Measurements from ENCODE around the gene RALGPS2. TPM values are rescaled to one million over a fixed set of nuclear protein-coding genes. Genes with fewer than 3 reads are reported as not detected.

RALGPS2 gene
- total and polyA plus RNA-seq, 9 of the 15 experiments (the other 6 are each of a cell fraction or from before 2014, with no cell fraction given) = 0.28 to 6.5 (median 2.6) TPM

DNA sequence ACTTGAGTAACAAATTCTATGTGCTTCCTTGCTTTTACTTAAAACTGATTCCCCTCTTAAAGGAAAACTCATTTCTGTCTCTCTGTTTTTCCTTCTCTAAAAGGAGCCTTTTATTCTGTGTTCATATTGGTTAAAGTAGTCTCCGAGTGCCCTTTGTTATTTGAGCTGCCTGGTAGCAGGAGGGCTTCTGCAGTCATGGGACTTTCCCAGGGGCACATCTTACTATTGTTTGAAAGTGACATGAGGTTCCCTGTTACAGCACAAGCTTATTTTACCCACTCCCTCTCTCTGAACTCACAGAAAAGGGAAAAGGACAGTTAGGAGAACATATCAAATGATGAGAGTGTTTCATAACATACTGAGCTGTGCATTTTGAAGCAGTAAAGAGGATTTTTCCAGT is 203.9 kb downstream of the RALGPS2 start:
- no peak for TF ChIP-seq MTA3 (IDR thresholded peaks at IDR 0.05; ENCODE audit: borderline replicate concordance)
- no peak for TF ChIP-seq ZNF253 (CRISPR knock-in tag; conservative IDR thresholded peaks at IDR 0.05)
- TF ChIP-seq ZNF408 (CRISPR knock-in tag; IDR thresholded peaks at IDR 0.05; ENCODE audit: low read depth) = no peak
- TF ChIP-seq FOXA3 (CRISPR knock-in tag; conservative IDR thresholded peaks at IDR 0.05 in 1 of 2, IDR thresholded peaks at IDR 0.05 in 1 of 2) = no peak
- no peak for TF ChIP-seq SRSF9 (IDR thresholded peaks at IDR 0.05; ENCODE audit: borderline replicate concordance, low read depth, low read length)
- TF ChIP-seq ETS2 (tag; IDR thresholded peaks at IDR 0.05; ENCODE audit: borderline replicate concordance, poor library complexity, severe bottlenecking) = no peak
- no peak for TF ChIP-seq ZBED1 (IDR thresholded peaks at IDR 0.05)
- no peak for TF ChIP-seq SAP30 (IDR thresholded peaks at IDR 0.05; ENCODE audit: borderline replicate concordance, insufficient read depth, low read depth, low read length, poor library complexity, severe bottlenecking)
- TF ChIP-seq GABPA (tag; conservative IDR thresholded peaks at IDR 0.05; ENCODE audit: low read depth) = no peak
- Histone ChIP-seq H3K4me1 (replicated peaks in 1 of 2; ENCODE audit: control insufficient read depth in 2 of 2, insufficient read depth in 2 of 2, low read length in 2 of 2) (no peaks in the 10 kb centered on the region), H3K9me1 (ENCODE audit: control insufficient read depth, insufficient read depth, low read length) (no peaks in the 10 kb centered on the region), H3K4me3 (no peak overlapping the region), H3K9ac (ENCODE audit: insufficient read depth in 1 of 2, low read depth in 2 of 2, low read length in 2 of 2) (no peak overlapping the region), H3K27ac (ENCODE audit: extremely low read depth, low read depth, low read length) (no peak overlapping the region), H3K36me3 (ENCODE audit: control insufficient read depth, insufficient read depth, low read length) (no peaks in the 10 kb centered on the region), H2AFZ (ENCODE audit: low read depth, low read length) (no peak overlapping the region), H3K79me2 (ENCODE audit: control insufficient read depth, insufficient read depth, low read length) (no peaks in the 10 kb centered on the region), H3K27me3 (ENCODE audit: control insufficient read depth in 2 of 2, insufficient read depth in 2 of 2, low read length in 2 of 2) (peaks cover 7 to 24% of the 10 kb centered on the region in 2 experiments), H3K4me2 (ENCODE audit: insufficient read depth, low read length) (no peak overlapping the region), H3K9me3 (replicated peaks; ENCODE audit: control insufficient read depth, insufficient read depth, low read depth, low read length) (no peaks in the 10 kb centered on the region), H4K20me1 (replicated peaks; ENCODE audit: control insufficient read depth, insufficient read depth, low read length) (no peaks in the 10 kb centered on the region)
- ATAC-seq = no peak
- ChIA-PET CTCF (ENCODE audit: low intra/inter-chr PET ratio) (no interaction called here), POLR2A (interaction anchor here (3.5 kb wide), 1 partner anchor 11 kb away, joined by 10 read pairs; no protein-coding TSS in a partner anchor)
- BruUV-seq (replicated peaks) = no TSS peak
- WGBS (ENCODE audit: insufficient coverage, low coverage, missing lambda C conversion rate) = 0% methylated on average over 1 of the region's 1 CpG
- no peak for FAIRE-seq
- intact Hi-C loops (cut with micrococcal nuclease) (no loop called here), in situ Hi-C loops (cut with MboI) (no loop called here)
- DNase-seq (ENCODE audit: extremely low read depth in 1 of 4, low spot score in 3 of 4) = no peak
